Measurements from ENCODE around the gene PBX3.
A peak's percentile ranks its signal among the peaks of the same experiment; 100 is the strongest.

Gene PBX3

DNA sequence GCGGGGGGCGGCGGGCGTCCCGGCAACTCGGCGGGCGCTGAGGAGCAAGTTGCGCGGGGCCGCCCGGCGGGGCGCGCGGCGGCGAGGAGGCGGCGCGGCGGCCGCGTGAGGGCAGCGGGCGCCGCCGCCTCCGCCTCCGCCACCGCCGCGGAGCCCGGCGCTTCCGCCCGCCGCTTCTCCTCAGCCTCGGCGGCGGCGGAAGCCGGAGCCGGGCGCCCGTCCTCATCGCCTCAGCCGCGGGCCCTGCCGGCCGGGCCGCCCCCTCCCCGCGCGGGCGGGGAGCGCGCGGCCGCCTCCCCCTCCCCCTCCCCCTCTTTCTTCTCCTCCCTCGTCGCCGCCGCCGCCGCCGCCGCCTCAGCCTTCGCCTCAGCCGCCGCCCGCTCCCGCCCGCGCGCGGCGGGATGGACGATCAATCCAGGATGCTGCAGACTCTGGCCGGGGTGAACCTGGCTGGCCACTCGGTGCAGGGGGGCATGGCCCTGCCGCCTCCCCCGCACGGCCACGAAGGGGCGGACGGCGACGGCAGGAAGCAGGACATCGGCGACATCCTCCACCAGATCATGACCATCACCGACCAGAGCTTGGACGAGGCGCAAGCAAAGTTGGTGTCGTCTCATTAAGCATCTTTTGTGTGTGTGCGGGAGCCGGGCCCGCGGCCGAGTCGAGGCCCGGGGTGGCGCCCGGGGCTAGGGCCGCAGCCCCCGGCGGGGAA lies at the start of gene PBX3:
Gene PBX3, plus strand, starts transcription at position 321 of the 712 bp plus-strand sequence.
- DNase-seq: peak; percentile 54

- no peak for DNase-seq
Observed at GRCh38 chr9:125699870-125700269, 47.3 kb upstream of the PBX3 start.

DNA sequence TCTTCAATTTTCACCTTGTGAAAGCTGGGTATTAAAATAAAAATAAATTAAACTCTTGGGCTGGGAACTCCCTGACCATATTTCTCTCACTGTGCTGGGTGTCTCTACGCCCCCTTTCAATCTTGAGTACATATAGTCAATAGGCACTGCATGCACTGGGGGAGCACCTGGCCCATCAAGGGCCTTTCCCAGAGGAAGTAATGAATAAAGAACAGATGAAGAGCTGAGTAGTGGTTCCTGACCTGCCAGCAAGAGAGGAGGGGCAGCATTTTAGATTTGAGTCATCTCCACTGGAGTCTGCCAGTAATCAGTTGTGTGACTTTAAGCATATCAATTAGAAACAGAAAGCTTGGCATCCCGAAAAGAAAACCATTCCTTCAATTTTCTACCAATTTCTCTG lies 46.4 kb upstream of the PBX3 start:
- peak; percentile 25 for DNase-seq

DNA sequence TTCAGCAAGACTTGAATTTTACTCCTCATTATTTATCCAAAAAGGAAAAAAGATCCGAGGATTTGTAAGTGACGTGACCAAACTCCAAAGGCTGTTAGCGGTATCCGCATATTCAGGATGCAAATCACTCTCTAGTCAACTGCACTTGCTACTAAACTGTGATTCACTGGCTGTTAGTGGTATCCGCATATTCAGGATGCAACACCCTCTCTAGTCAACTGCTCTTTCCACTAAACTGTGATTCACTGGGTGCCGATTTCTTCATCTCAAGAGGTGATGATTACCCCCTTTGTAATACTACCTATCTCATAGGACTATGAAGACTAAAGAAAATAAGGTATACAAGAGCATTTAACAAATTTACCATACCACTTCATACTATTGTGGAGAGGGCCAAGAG lies 45.8 kb upstream of the PBX3 start:
- DNase-seq: peak; percentile 76

- DNase-seq: no peak
Observed at GRCh38 chr9:125703662-125704061, 43.5 kb upstream of the PBX3 start.

GRCh38 chr9:125705893-125706292 lies 41.3 kb upstream of the PBX3 start:
- no peak for DNase-seq

GRCh38 chr9:125706651-125707471 lies 40.3 kb upstream of the PBX3 start, which contains the start of gene MAPKAP1:
Gene MAPKAP1 (minus strand): TSS chr9:125707208. CDS start chr9:125672574, 34,634 bp downstream.
- peak; percentile 95 for DNase-seq

GRCh38 chr9:125707472-125707804 lies 39.7 kb upstream of the PBX3 start:
- DNase-seq: no peak

DNA sequence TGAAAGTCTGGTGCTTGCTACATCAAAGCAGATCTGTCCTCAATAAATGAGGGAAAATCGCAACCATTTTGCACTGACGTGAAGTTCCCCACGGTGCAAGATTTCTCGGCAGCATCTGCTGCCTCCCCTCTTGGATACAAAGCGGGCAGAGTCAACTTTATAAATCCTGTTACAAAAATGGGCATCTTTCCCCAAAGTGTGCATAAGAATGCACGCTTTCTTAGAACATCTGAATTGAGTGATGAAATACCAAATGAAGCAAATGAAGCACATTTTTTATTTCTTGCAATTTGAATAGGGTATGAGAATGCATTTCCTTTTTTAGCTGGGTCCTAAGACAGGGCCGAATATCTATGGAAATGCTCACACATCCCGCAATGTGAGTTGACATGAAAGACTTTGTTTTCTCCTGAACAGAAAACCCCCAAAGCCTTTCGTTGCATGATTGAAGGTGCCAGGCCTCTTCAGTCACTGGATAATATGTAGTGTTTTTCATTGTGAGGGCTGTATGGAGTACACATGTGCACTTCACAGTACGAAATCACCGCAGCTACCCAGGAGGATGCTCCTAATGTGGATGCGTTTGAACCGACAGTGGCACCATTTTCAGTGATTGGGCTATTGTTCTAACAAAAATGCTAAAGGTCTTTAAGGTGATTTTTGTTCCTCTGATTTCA lies 20.6 kb upstream of the PBX3 start:
- DNase-seq: no peak

GRCh38 chr9:125730168-125730567 lies 17.0 kb upstream of the PBX3 start:
- DNase-seq: no peak

DNA sequence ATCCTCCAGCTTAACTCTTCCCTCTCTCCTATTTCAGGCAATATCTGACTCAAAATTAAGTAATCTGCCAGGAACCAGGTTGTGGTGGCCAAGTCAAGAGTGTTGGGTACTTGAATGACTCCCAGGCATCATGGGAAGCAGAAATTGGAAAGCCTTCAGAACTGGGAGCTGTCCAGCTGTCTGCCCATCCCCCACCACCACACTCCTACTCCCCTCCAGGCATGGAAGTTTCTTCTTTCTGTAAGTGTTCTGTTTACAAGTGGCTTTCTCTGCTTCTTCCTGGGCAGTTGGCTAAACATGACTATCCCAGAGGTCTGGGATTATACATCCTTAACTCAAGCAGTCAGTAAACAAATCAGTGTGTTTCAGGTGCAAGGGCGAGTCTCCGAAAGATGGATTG lies 14.6 kb upstream of the PBX3 start:
- DNase-seq: no peak

- DNase-seq: no peak
Observed at GRCh38 chr9:125739436-125739835, 7.7 kb upstream of the PBX3 start.

DNA sequence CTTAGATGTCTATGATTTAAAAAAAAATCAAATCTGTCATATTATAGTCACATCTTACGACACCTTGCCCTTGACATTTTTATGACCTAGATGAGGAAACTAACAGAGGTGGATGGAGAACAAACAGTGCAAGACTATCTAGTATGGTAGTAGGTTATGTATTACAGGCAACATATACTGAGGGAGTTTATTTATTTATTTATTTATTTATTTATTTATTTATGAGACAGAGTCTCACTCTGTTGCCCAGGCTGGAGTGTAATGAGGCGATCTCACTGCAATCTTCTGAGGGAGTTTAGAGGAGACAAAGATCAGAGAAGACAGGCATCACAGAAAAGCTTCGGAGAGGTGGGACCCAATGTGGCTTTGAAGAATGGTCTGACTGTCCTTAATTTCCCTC lies 4.5 kb upstream of the PBX3 start:
- DNase-seq: no peak

DNA sequence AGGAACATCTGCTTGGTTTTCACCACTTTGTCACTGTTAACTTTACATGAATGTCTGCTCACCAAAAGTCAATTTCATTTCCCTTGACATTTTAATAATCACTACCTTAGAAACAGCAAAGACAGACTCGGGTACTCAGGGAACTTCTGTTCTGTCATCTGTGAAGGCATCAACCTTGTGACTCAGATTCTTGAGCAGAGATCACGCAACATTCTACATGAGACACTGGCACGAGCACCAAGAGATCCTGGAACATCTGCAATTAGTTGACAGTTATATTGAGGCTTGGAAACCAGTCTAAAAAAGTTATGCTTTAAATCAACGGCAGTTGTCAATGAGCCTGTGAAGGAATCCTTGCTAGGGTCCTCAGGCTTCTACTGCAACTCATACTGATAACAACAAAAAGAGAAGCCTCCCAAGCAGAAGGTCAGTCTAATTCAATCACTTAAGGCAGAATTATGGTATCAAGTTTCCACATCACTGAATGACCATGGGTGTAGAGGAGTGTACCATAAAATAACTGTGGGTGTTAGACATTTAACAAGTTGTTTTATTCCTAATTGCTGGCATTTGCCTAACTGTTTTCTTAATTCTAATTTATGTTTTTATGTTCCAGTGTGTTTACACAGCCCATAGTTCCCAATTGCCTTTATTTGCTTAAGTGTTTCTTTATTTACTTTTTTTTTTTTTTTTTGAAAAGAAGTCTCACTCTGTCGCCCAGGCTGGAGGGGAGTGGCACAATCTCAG lies 3.3 kb upstream of the PBX3 start:
- DNase-seq: peak; percentile 52

DNA sequence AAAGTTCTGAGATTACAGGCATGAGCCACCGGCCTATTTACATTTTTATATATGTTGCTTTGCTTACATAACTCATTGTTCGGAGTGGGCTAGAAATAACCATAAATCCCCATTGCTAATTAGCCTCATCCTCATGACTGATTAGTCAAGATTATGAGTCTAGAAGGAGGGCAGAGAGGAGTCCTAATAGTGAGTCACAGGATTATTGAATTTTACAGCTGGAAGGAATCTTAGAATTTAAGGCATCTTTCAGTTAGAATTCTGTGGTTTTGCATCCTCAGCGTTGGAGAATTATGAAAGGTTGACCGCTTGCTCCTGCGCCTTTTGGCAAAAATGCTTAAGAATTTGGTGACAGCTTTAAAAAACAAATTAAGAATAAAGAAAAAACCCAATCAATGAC lies 2.6 kb upstream of the PBX3 start:
- DNase-seq: peak; percentile 93

DNA sequence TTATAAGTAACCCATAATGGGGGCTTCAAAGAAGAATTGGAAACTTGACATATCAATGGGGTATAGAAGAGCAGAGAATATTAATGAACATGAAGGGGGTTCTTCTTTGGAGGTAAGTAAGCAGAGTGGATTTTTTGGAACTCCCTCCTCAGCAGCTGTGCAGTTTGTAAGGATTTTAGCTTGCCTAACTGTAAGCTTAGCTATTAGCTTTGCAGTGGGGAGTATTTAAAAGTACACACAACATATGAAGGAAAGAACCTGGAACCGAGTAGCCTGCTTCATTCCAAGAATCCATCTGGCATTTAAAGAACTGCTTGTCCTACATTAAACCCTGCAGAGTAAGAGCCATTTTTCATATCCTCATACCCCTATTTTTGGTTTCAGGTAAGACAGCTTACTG lies 2.2 kb upstream of the PBX3 start:
- no peak for DNase-seq

DNA sequence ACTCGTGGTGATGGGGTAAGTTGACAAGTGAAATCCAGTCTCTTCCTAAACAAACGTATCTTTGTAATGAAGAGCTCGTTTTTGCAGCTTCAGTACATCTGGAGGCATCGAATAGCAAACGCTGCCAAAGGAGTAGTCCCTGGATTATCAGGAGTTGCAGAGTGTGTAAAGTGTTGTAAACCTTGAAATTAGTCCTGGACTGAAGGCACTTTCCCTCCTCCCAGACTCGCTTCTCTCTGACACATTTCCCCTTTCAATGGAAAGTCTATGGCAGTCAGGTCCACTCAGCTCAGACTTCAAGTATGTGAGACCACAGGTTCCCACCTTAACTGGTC lies 1.5 kb upstream of the PBX3 start:
- DNase-seq: no peak

- DNase-seq: peak; percentile 93
Observed at GRCh38 chr9:125746017-125746773, 978 bp upstream of the PBX3 start.

DNA sequence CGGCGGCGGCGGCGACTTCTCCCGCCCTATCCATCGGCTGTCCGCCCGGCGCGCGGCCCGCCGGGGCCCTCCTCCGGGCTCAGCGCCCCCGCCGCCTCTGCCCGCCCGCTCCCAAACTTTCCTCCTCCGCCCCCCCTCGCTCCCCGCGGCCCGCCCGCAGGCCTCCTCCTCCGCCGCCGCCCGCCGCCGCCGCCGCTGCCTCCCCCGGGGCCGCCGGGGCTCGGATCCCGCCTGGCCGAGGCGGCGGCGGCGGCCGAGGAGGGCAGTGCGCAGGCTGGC lies 460 bp upstream of the PBX3 start:
- no peak for DNase-seq

DNA sequence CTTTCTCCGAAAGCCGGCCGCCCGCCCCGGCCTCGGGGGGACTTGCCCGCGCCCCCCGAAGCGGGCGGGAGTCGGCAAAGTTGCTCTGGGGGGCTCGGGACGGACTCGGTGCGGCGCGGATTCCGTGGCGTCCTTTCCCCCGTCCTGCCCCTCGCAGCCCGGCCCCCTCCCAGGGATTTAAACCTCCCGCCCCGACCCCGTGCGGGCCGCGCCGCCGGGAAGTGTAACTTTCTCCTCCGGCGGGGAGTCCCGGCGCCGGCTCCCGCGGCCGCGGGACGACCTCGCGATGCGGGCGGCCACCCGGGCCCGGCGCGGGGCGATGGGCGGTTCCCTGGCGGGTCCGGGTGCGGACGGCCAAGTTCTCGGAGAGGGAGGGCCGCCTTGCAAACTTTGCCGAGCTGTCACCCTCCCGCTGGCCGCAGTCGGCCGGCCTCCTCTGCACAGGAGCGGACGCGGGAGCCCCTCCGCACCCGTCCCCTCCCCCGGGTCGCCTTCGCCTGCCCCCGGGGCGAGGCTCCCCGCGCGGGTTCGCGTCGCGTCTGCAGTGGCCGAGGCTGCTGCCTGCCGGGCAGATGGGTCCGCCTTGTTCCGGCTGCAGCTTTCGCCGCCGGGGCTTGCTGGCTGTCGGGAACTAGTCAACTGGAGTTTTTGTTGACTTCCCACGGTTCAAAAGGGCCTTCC lies 732 bp downstream of the PBX3 start:
- no peak for DNase-seq

DNA sequence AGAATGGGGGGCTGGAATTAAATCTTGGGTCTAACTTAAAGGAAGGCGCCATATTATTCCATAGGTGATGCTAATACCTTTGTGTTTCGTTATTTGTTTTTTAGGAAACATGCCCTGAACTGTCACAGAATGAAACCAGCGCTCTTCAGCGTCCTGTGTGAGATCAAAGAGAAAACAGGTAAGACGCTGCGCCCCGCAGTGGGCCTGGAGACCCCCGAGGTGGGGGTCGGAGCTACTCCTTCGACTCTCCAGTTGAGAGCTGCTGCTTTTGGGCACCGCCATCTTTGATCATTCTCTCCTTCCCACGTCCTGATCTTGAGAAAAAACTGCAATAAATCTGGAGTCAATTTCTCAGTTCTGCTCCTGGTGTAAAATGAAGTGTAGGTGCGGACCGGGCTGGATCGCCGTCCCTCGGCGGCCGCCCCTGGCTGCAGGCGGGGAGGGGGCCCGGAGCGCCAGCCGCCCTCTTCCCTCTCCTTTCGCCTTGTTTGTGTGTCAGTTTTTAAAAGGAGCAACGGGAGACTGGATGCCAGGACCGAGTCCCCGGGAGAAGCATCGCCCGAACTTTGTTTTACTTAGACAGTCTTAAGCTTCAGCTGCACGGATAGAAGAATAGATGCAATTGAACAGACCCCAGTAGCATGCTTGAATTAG lies 1.4 kb downstream of the PBX3 start:
- no peak for DNase-seq
